AG04450 (cell line): ENCODE results near the gene HK3. TPM values are rescaled to one million over a fixed set of nuclear protein-coding genes. Genes with fewer than 3 reads are reported as not detected.

Experiments used
- CTCF ChIA-PET: fragments of 300-600, 350-600 bp; formaldehyde crosslinking; extraction: SDS; loops from one replicate; lab custom pipeline; 2022; ENCODE audit warnings: antibody characterized with exemption, inconsistent platforms; lab: Charles Lee
- POLR2A ChIA-PET: fragments of 350-600 bp; formaldehyde crosslinking; extraction: SDS; loops from one replicate; lab custom pipeline; 2021; ENCODE audit warnings: antibody characterized with exemption, inconsistent platforms; lab: Yijun Ruan, JAX
- DNase-seq: peaks from one replicate; pipeline ENCODE4 v3.0.0-alpha.2; 2011; ENCODE audit warnings: low read depth, low spot score
- H3K27ac ChIP-seq: one replicate; pipeline ENCODE4 v1.5.1; 2012; ENCODE audit warnings: low read depth, low read length, control low read depth
- H3K27me3 ChIP-seq: one replicate; pipeline ENCODE4 v1.6.0; 2012; ENCODE audit warnings: low read length; ENCODE audit not compliant: control insufficient read depth, insufficient read depth
- H3K4me3 ChIP-seq: 2 replicates; pipeline ENCODE4 v1.5.1; 2011; ENCODE audit warnings: mild to moderate bottlenecking, low read depth, low read length, control low read depth
- H3K9me3 ChIP-seq: 2 replicates; pipeline ENCODE4 v1.5.1; 2012; ENCODE audit warnings: low read length; ENCODE audit not compliant: control insufficient read depth, insufficient read depth
- CTCF ChIP-seq: IDR thresholded peaks from 2 replicates; pipeline ENCODE4 v1.5.1; 2011; ENCODE audit warnings: low read depth, low read length, control low read depth, inconsistent platforms
- polyA plus RNA-seq: library from polyadenylated mRNA; depleted of rRNA; stranded (reverse); fragments of >200 nt; gene quantifications from 2 replicates; pipeline ENCODE4 v1.2.3, GENCODE V29; 2011

HK3 gene
- polyA plus RNA-seq, 1 experiment = not detected

GRCh38 chr5:176906126-176906525 lies 7.0 kb upstream of the HK3 start:
- ChIA-PET CTCF (interaction anchor here (1.6 kb wide), 1 partner anchor 246 kb away, joined by 5 read pairs; no protein-coding TSS in a partner anchor), POLR2A (no interaction called here)
- H3K4me3 ChIP-seq = no peak overlapping the region
- TF ChIP-seq CTCF = no peak
- H3K9me3 ChIP-seq = no peaks in the 10 kb centered on the region
- no peak overlapping the region for H3K27ac ChIP-seq
- no peak for DNase-seq
- no peaks in the 10 kb centered on the region for H3K27me3 ChIP-seq

GRCh38 chr5:176904276-176904675 lies 5.1 kb upstream of the HK3 start:
- ChIA-PET POLR2A (no interaction called here), CTCF (no interaction called here)
- no peaks in the 10 kb centered on the region for H3K27me3 ChIP-seq
- DNase-seq = no peak
- H3K27ac ChIP-seq = no peak overlapping the region
- no peak overlapping the region for H3K4me3 ChIP-seq
- no peaks in the 10 kb centered on the region for H3K9me3 ChIP-seq
- TF ChIP-seq CTCF = no peak

- CTCF ChIA-PET = interaction anchor here (2.4 kb wide), 1 partner anchor 242 kb away, joined by 16 read pairs; no protein-coding TSS in a partner anchor
- POLR2A ChIA-PET = no interaction called here
- no peaks in the 10 kb centered on the region for H3K9me3 ChIP-seq
- H3K27me3 ChIP-seq = no peaks in the 10 kb centered on the region
- no peak for DNase-seq
- no peak overlapping the region for H3K27ac ChIP-seq
- no peak for TF ChIP-seq CTCF
- H3K4me3 ChIP-seq = no peak overlapping the region
Observed at GRCh38 chr5:176902911-176903664, 3.9 kb upstream of the HK3 start.

GRCh38 chr5:176902102-176902814 lies 3.1 kb upstream of the HK3 start:
- Histone ChIP-seq H3K27ac (no peak overlapping the region), H3K4me3 (no peak overlapping the region), H3K27me3 (peaks cover 2% of the 10 kb centered on the region), H3K9me3 (no peaks in the 10 kb centered on the region)
- DNase-seq = no peak
- ChIA-PET POLR2A (no interaction called here), CTCF (interaction anchor here (0.7 to 2.4 kb wide), 3 partner anchors 28 to 387 kb away, joined by 5 to 16 read pairs (median 6); no protein-coding TSS in a partner anchor)
- no peak for TF ChIP-seq CTCF
